ENCODE measurements around the gene BNC2. TPM values are rescaled to one million over a fixed set of nuclear protein-coding genes. Genes with fewer than 3 reads are reported as not detected.

The BNC2 gene
- total RNA-seq, 4 donors from 2014 or later: 19.0 to 53.6 (median 25.3) TPM

- ATAC-seq (ENCODE audit: low FRiP score): no peak
- DNase-seq (ENCODE audit: low spot score): no peak
- TF ChIP-seq CTCF (IDR thresholded peaks at IDR 0.05): no peak
Measured at GRCh38 chr9:16624744-16625117, 245.7 kb downstream of the BNC2 start.

- DNase-seq (ENCODE audit: low spot score) (no peak), ATAC-seq (ENCODE audit: low FRiP score) (no peak)
- TF ChIP-seq CTCF (IDR thresholded peaks at IDR 0.05): no peak
Measured at GRCh38 chr9:16623989-16624743, 246.3 kb downstream of the BNC2 start.

GRCh38 chr9:16622541-16622940, 247.9 kb downstream of the BNC2 start:
- no peak for TF ChIP-seq CTCF (IDR thresholded peaks at IDR 0.05)
- DNase-seq (ENCODE audit: low spot score) (no peak), ATAC-seq (ENCODE audit: low FRiP score) (no peak)

- no peak for DNase-seq (ENCODE audit: low spot score)
Measured at GRCh38 chr9:16619914-16620520, 250.5 kb downstream of the BNC2 start.

GRCh38 chr9:16619402-16619801, 251.1 kb downstream of the BNC2 start:
- DNase-seq (ENCODE audit: low spot score): no peak
- ATAC-seq (ENCODE audit: low FRiP score): no peak
- TF ChIP-seq CTCF (IDR thresholded peaks at IDR 0.05): no peak

More at GRCh38 chr9:16619914-16620520, 250.5 kb downstream of the BNC2 start:
- no peak for TF ChIP-seq CTCF (IDR thresholded peaks at IDR 0.05)
- ATAC-seq (ENCODE audit: low FRiP score): no peak

- no peak for TF ChIP-seq CTCF (IDR thresholded peaks at IDR 0.05)
Measured at GRCh38 chr9:16618524-16618923, 251.9 kb downstream of the BNC2 start.

GRCh38 chr9:16616686-16617085, 253.8 kb downstream of the BNC2 start:
- TF ChIP-seq CTCF (IDR thresholded peaks at IDR 0.05): no peak
- DNase-seq (ENCODE audit: low spot score) (no peak), ATAC-seq (ENCODE audit: low FRiP score) (no peak)

More at GRCh38 chr9:16618524-16618923, 251.9 kb downstream of the BNC2 start:
- no peak for DNase-seq (ENCODE audit: low spot score)
- peak; percentile 27 for ATAC-seq (ENCODE audit: low FRiP score)
